Medulla oblongata (tissue), 1 donor: ENCODE data around the gene TMEM170B.
"Not testable (repeated sequence)": the region's sequence is repeated elsewhere in the genome, so short reads cannot be mapped to it uniquely, and the experiment has no call there.

ENCODE experiments used
- DNase-seq: peaks from one replicate; pipeline ENCODE4 v3.0.0-alpha.2; 2015; ENCODE audit errors: extremely low spot score

Gene TMEM170B

GRCh38 chr6:11528996-11529395 lies 8.6 kb upstream of the TMEM170B start:
- no peak for DNase-seq

- no peak for DNase-seq
Observed at GRCh38 chr6:11532097-11532496, 5.5 kb upstream of the TMEM170B start.

- DNase-seq = no peak
Observed at GRCh38 chr6:11534561-11534960, 3.0 kb upstream of the TMEM170B start.

- DNase-seq = no peak
Observed at GRCh38 chr6:11535801-11536230, 1.7 kb upstream of the TMEM170B start.

- no peak for DNase-seq
Observed at GRCh38 chr6:11536795-11537194, 754 bp upstream of the TMEM170B start.

- DNase-seq = peak; percentile 52
Observed at GRCh38 chr6:11538052-11538818, 686 bp downstream of the TMEM170B start.

DNA sequence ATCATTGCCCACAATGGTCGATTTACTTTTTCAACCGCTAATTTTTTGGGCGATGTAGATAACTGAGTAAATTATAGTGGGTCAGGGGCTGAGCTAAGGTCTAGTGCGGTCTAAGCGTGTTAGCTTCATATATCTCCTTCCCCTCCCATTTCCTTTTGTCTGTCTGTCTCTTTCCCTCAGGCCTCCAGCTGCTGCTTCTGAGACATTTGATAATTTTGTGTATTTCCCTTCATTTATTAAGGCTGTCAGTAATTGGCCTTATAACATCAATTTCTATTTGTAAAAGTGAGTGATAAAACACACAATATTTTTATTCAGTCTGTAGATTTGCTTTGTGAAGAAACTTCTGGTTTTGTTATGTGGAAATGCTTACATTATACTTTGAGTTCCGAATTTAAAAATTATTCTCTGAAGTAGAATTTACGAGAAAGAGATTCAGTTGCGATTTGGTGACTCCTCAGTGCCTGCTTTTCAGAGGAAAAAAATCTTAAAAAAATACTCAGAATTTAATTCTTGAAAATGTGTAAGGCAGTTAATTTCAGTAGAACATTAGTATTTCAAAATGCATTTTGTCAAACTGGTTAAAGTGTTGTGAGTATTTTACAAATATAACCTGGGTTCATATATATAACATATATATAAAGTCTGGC lies 1.4 kb downstream of the TMEM170B start:
- DNase-seq = no peak

DNA sequence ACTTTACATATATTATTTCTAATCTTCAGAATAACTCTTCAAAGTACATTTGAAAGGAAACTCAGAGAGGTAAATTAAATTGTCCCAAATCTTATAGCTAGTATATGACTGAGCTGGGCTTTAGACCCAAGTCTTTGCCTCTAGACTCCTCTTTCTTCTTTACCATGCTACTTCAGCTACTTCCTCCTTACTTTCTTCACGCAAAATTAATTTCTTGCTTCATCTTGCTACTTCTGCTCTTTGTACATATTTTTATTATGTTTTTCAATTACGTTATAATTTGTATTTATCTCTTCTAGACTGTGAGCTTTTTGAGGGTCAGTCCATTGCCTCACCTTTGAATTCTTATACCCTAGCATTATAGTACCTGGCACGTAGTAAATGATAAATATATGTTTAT lies 5.3 kb downstream of the TMEM170B start:
- no peak for DNase-seq

GRCh38 chr6:11543919-11544518 lies 6.5 kb downstream of the TMEM170B start:
- no peak for DNase-seq

DNA sequence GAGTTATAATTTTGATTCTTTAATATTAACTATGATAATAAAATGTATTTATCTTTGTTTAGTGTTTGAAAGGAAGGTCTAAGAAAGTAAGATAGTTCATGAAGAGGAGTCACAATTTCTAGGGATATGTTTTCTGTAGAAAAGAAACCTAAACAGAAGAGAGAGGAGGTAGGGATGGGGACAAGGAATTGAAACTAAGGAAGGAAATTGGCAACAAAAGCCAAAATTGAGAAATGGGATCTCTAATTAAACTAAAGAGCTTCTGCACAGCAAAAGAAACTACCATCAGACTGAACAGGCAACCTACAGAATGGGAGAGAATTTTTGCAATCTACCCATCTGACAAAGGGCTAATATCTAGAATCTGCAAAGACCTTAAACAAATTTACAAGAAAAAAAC lies 10.3 kb downstream of the TMEM170B start:
- DNase-seq = not testable (repeated sequence)

GRCh38 chr6:11548578-11548977 lies 11.0 kb downstream of the TMEM170B start:
- DNase-seq = not testable (repeated sequence)

DNA sequence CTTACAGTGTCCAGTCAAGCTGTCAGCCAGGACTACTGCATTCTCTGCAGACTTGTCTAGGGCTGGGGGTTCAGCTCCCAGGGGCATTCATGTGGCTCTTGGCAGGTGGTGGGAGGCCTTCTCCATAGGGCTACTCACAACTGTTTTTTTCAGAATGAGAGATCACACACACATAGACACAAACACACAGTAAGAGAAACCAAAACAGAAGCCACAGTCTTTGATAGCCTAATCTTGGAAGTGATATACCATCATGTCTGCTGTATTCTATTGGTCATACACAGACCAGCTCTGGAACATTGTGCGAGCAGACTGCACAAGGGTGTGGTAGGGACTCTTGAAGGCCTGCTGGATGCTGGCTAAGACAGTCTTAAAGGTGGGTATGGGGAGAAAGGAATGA lies 13.5 kb downstream of the TMEM170B start:
- DNase-seq = no peak

DNA sequence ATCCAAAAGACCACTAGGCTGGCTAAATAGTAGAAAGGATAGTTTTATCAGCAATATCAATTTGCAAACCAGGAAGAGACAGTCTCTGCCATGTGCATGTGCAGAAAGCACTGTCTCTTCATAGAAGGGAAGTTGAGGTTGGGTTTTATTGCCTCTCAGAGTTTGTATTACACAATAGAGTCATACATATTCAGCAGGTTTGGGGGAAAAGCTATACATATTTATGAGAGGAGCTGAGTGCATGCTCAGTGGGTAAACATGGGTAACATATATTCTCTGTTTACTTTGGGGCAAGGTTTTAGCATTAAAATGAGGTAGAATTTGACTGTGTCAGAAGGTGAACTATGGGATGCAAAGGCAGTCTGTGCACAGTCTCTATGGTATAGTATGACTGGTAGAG lies 14.9 kb downstream of the TMEM170B start:
- no peak for DNase-seq

- DNase-seq = no peak
Observed at GRCh38 chr6:11553824-11554223, 16.3 kb downstream of the TMEM170B start.

DNA sequence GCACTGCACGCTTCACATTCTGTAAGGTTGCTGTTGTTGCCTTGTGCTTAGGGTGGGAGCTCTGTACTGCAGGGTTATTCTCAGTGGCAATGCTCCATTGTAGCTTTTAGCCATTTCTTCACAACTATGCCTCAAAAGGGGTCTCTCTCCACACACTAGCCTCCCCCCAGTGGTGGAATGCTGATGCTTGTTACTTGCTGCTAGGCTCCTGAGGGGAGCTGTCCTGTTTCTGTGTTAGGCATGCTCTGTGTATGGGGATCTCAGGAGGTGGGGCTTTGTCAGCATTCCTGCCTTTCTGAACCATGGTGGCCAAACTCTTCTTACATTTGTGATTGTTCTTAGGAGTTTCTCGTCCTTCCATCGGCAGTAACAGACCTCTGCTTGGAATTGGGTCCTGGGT lies 18.8 kb downstream of the TMEM170B start:
- DNase-seq = no peak

DNA sequence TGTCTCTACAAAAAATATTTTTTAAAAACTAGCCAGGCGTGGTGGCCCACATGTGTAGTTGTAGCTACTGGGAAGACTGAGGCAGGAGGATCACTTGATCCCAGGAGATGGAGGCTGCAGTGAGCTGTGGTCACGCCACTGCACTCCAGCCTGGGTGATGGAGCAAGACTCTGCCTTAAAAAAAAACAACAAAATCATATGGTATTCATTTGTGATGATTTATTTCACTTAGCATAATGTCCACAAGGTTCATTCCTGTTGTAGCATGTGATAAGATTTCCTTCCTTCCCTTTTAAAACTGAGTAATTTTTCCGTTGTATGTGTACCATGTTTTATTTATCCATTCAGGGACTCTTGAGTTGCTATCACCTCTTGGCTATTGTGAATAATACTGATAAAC lies 26.2 kb downstream of the TMEM170B start:
- no peak for DNase-seq

DNA sequence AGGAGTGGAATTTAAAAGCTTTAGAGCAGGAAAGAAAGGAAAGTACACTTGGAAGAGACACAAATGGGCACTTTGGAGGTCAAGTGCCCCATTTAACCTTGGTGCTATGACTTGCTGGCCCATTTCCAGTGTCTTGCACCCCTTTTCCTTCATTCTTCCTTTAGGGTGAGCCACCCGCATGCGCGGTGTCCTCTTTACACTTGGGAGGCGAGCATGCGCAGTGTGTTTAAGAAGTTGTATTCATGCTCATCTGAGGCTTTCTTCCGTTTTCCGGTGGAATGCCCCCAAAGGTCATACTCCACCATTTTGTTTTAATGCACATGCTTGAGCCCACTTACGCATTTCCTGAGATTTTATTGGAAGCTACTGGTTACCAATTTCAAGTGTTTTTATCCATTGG lies 29.1 kb downstream of the TMEM170B start:
- DNase-seq = no peak

DNA sequence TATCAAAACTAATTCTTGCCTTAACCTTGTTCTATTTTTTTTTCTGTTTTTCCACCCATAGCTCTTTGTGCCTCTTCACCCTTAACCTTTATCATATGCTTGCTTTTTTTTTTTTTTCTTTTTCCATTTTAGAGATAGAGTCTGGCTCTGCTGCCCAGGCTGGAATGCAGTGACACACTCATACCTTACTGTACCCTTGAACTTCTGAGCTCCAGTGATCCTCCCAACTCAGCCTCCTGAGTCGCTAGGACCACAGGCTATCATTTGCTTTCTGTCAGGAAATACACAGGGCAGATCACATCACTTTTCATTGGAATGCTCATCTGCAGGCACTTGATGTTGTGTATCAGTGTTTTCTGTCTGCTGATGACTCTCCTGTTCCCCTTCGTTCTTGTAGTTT lies 33.5 kb downstream of the TMEM170B start:
- no peak for DNase-seq

GRCh38 chr6:11575408-11576033 lies 38.0 kb downstream of the TMEM170B start:
- peak; percentile 85 for DNase-seq

- DNase-seq = no peak
Observed at GRCh38 chr6:11580686-11581405, 43.3 kb downstream of the TMEM170B start.

GRCh38 chr6:11584244-11584643 lies 46.7 kb downstream of the TMEM170B start:
- no peak for DNase-seq
